CD14-positive monocyte (primary cell): ENCODE data around the gene BCL7C. TPM values are rescaled to one million over a fixed set of nuclear protein-coding genes. Genes with fewer than 3 reads are reported as not detected.

ENCODE experiments used
- DNase-seq, 3 donors: peaks; one replicate each; pipeline ENCODE4 v3.0.0-alpha.2; 2011 to 2022
- H2AFZ ChIP-seq: 2 replicates; pipeline ENCODE4 v1.6.0; 2012; ENCODE audit warnings: mild to moderate bottlenecking, low read depth, low read length, inconsistent platforms; ENCODE audit not compliant: insufficient read depth, poor library complexity, severe bottlenecking
- H3K27ac ChIP-seq, 2 donors: 1 replicate in 1 of 2; 2 replicates in 1 of 2; pipeline ENCODE4 v1.5.1; 2012 to 2013; ENCODE audit warnings: low read length in 2 of 2, control low read depth in 1 of 2, inconsistent platforms in 1 of 2, low read depth in 1 of 2, mild to moderate bottlenecking in 1 of 2
- H3K27me3 ChIP-seq, 2 donors: one replicate each; pipeline versions ENCODE4 v1.6.0 to v1.6.1; 2011 to 2013; ENCODE audit warnings: low read length in 2 of 2; ENCODE audit not compliant: control insufficient read depth in 2 of 2, insufficient read depth in 2 of 2
- H3K36me3 ChIP-seq, 2 donors: replicated peaks in 1 of 2; 1 replicate in 1 of 2; 2 replicates in 1 of 2; pipeline versions ENCODE4 v1.5.1 to v1.6.1; 2012 to 2013; ENCODE audit warnings: low read length in 2 of 2, control low read depth in 1 of 2, inconsistent platforms in 1 of 2, mild to moderate bottlenecking in 1 of 2; ENCODE audit not compliant: insufficient read depth in 2 of 2, control insufficient read depth in 1 of 2
- H3K4me1 ChIP-seq, 2 donors: 1 replicate in 1 of 2; 2 replicates in 1 of 2; pipeline versions ENCODE4 v1.5.1 to v1.6.1; 2012 to 2013; ENCODE audit warnings: low read length in 2 of 2, control low read depth in 1 of 2, inconsistent platforms in 1 of 2, mild to moderate bottlenecking in 1 of 2, moderate library complexity in 1 of 2; ENCODE audit not compliant: insufficient read depth in 2 of 2, control insufficient read depth in 1 of 2
- H3K4me2 ChIP-seq: replicated peaks from 2 replicates; pipeline ENCODE3; 2012; ENCODE audit warnings: low read length, moderate library complexity, mild to moderate bottlenecking; ENCODE audit not compliant: poor library complexity, severe bottlenecking; ENCODE audit errors: extremely low read depth
- H3K4me3 ChIP-seq, 3 experiments: fragments of 200-600 bp in 1 of 3; sonication (generic) in 1 of 3; replicated peaks in 1 of 3; 1 replicate in 2 of 3; 2 replicates in 1 of 3; pipeline ENCODE4 v1.5.1; 2011 to 2013; ENCODE audit warnings: low read length in 3 of 3, mild to moderate bottlenecking in 3 of 3, control low read depth in 2 of 3, low read depth in 2 of 3, inconsistent platforms in 1 of 3, moderate library complexity in 1 of 3
- H3K79me2 ChIP-seq: 2 replicates; pipeline ENCODE4 v1.6.0; 2012; ENCODE audit warnings: mild to moderate bottlenecking, control low read depth, inconsistent platforms, low read length, moderate library complexity; ENCODE audit not compliant: insufficient read depth
- H3K9ac ChIP-seq: 2 replicates; pipeline ENCODE4 v1.6.0; 2017; ENCODE audit warnings: low read length, mild to moderate bottlenecking; ENCODE audit not compliant: insufficient read depth, poor library complexity, severe bottlenecking
- H3K9me3 ChIP-seq, 2 donors: replicated peaks in 1 of 2; 1 replicate in 1 of 2; 2 replicates in 1 of 2; pipeline versions ENCODE4 v1.5.1 to v1.6.1; 2012 to 2013; ENCODE audit warnings: low read length in 2 of 2, control low read depth in 1 of 2; ENCODE audit not compliant: control insufficient read depth in 1 of 2, insufficient read depth in 1 of 2
- H4K20me1 ChIP-seq: 2 replicates; pipeline ENCODE4 v1.6.0; 2012; ENCODE audit warnings: mild to moderate bottlenecking, low read length, control low read depth, moderate library complexity; ENCODE audit not compliant: insufficient read depth
- H3K27ac Mint-ChIP-seq, 7 donors: one replicate each; pipeline ENCODE4 v1.8.0; 2020; ENCODE audit warnings: mild to moderate bottlenecking in 7 of 7, mixed read lengths in 7 of 7, moderate library complexity in 6 of 7, inconsistent platforms in 2 of 7
- H3K27me3 Mint-ChIP-seq, 3 donors: one replicate each; pipeline ENCODE4 v1.8.0; 2021 to 2022; ENCODE audit warnings: low read depth in 3 of 3, mild to moderate bottlenecking in 3 of 3, mixed read lengths in 3 of 3, moderate library complexity in 3 of 3, inconsistent platforms in 1 of 3
- H3K36me3 Mint-ChIP-seq, 2 donors: one replicate each; pipeline ENCODE4 v1.8.0; 2020; ENCODE audit warnings: mixed read lengths in 2 of 2, inconsistent platforms in 1 of 2, mild to moderate bottlenecking in 1 of 2
- H3K4me1 Mint-ChIP-seq: one replicate; pipeline ENCODE4 v1.8.0; 2020; ENCODE audit warnings: mild to moderate bottlenecking, mixed read lengths
- H3K4me3 Mint-ChIP-seq, 2 donors: one replicate each; pipeline ENCODE4 v1.8.0; 2020; ENCODE audit warnings: mild to moderate bottlenecking in 2 of 2, mixed read lengths in 2 of 2, moderate library complexity in 1 of 2
- H3K9me3 Mint-ChIP-seq, 7 donors: one replicate each; pipeline ENCODE4 v1.8.0; 2020 to 2022; ENCODE audit warnings: mixed read lengths in 7 of 7, mild to moderate bottlenecking in 6 of 7, moderate library complexity in 6 of 7, inconsistent platforms in 2 of 7
- CTCF ChIP-seq: fragments of 200-600 bp; IDR thresholded peaks from one replicate; pipeline ENCODE4 v1.8.0; 2022; ENCODE audit warnings: antibody characterized with exemption, mild to moderate bottlenecking
- WGBS: methylation state at CpG from one replicate; pipeline ENCODE4 v1.1.5; 2013; ENCODE audit warnings: missing lambda C conversion rate; ENCODE audit not compliant: insufficient coverage; 5-methylcytosine and 5-hydroxymethylcytosine counted together
- intact Hi-C, 2 donors: fragments of 100-400 bp; cut with micrococcal nuclease; formaldehyde crosslinking; loops; one replicate each; pipeline versions ENCODE4 v1.15.0 to v1.15.1; 2023
- polyA plus RNA-seq, 3 donors: library from polyadenylated mRNA; depleted of rRNA in 1 of 3; unstranded in 2 of 3; stranded (reverse) in 1 of 3; fragments of 300-500 nt in 2 of 3; fragments of >200 nt in 1 of 3; fragmentation: Illumina TruSeq in 2 of 3; gene quantifications; 1 replicate in 2 of 3; 2 replicates in 1 of 3; pipeline ENCODE4 v1.2.3, GENCODE V29; 2012 to 2021

The BCL7C gene
- polyA plus RNA-seq, 3 donors: 11.4 to 19.1 (median 17.4) TPM

- Mint-ChIP-seq H3K27ac (peak overlapping the region in 1 of 7 donors; percentile 57), H3K4me1 (peaks cover 23% of the 10 kb centered on the region), H3K27me3 (no peaks in the 10 kb centered on the region), H3K36me3 (peaks cover 14 to 23% of the 10 kb centered on the region in 2 donors), H3K4me3 (no peak overlapping the region), H3K9me3 (peaks cover 0 to 2% (median 0%) of the 10 kb centered on the region in 7 donors)
- Histone ChIP-seq H3K79me2 (no peaks in the 10 kb centered on the region), H3K4me1 (peaks cover 12 to 20% of the 10 kb centered on the region in 2 donors), H3K4me2 (peak overlapping the region; percentile 80), H3K9ac (no peak overlapping the region), H3K27me3 (no peaks in the 10 kb centered on the region), H3K4me3 (peak overlapping the region in 1 of 3 experiments; percentile 85), H3K27ac (no peak overlapping the region), H2AFZ (no peak overlapping the region), H4K20me1 (no peaks in the 10 kb centered on the region), H3K9me3 (no peaks in the 10 kb centered on the region), H3K36me3 (peaks cover 12 to 24% of the 10 kb centered on the region in 2 donors)
- intact Hi-C loops: loop anchor here (5.0 to 10.0 kb wide), 3 partner anchors 160 to 270 kb away; partner anchors contain the start of genes CFAP119 (in 1 of the 2), FBRS (in 1 of the 2), PRR14 (in 1 of the 2) and RNF40 (in 1 of the 2)
- TF ChIP-seq CTCF: no peak
- no peak for DNase-seq
- 94% methylated on average over 11 of the region's 11 CpGs for WGBS
Measured at GRCh38 chr16:30924913-30925631, 31.2 kb upstream of the BCL7C start.

GRCh38 chr16:30924076-30924912 lies 30.4 kb upstream of the BCL7C start:
- no peak overlapping the region for H3K9ac ChIP-seq
- H3K4me2 ChIP-seq: peak overlapping the region; percentile 80
- Mint-ChIP-seq H3K27me3 (no peaks in the 10 kb centered on the region), H3K36me3 (peaks cover 14 to 19% of the 10 kb centered on the region in 2 donors), H3K4me3 (peak overlapping the region; percentile 64 to 82), H3K27ac (peak overlapping the region in 1 of 7 donors; percentile 30), H3K4me1 (peaks cover 23% of the 10 kb centered on the region), H3K9me3 (peaks cover 0 to 2% (median 0%) of the 10 kb centered on the region in 7 donors)
- H3K27ac ChIP-seq: no peak overlapping the region
- peaks cover 12 to 20% of the 10 kb centered on the region in 2 donors for H3K4me1 ChIP-seq
- no peaks in the 10 kb centered on the region for H3K27me3 ChIP-seq
- H3K36me3 ChIP-seq: peaks cover 8 to 20% of the 10 kb centered on the region in 2 donors
- H2AFZ ChIP-seq: no peak overlapping the region
- H3K9me3 ChIP-seq: no peaks in the 10 kb centered on the region
- intact Hi-C loops: loop anchor here (5.0 to 10.0 kb wide), 3 partner anchors 159 to 269 kb away; partner anchors contain the start of genes CFAP119 (in 1 of the 2), FBRS (in 1 of the 2), PRR14 (in 1 of the 2) and RNF40 (in 1 of the 2)
- no peak for TF ChIP-seq CTCF
- WGBS: 3% methylated on average over 40 of the region's 53 CpGs
- no peak for DNase-seq
- H3K4me3 ChIP-seq: peak overlapping the region; percentile 60 to 85 (median 66)
- no peaks in the 10 kb centered on the region for H4K20me1 ChIP-seq
- no peaks in the 10 kb centered on the region for H3K79me2 ChIP-seq
